ENCODE data around the gene KANSL1L. TPM values are rescaled to one million over a fixed set of nuclear protein-coding genes. Genes with fewer than 3 reads are reported as not detected.

The KANSL1L gene
- total RNA-seq, 1 donor from 2014 or later, result 21.0 TPM

DNA sequence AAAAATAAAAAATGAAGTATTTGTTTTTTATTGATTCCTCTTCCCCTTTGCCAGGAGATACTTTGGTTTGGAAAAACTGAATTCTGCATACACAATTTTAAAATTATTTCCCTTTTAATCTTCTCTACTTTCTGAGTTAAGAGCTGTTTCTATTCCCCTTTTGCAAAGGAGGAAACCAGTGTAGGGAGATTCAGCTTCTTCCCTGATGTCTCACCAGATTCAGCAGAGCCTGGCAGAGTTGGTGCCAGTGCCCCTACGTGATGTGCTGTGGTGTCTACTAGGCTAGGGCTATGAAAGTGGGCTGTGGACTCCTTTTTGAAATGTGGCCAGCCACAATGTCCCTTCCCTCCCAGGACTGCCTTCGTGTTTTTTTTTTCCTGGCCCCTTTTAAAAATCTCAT is 166.3 kb downstream of the KANSL1L start:
- H3K27me3 Mint-ChIP-seq (ENCODE audit: unreplicated experiment), result no peaks in the 10 kb centered on the region
- no peak for TF ChIP-seq CTCF (IDR thresholded peaks at IDR 0.05)
- H3K4me3 Mint-ChIP-seq (ENCODE audit: unreplicated experiment), result no peak overlapping the region
- no peak overlapping the region for H3K27ac Mint-ChIP-seq (ENCODE audit: unreplicated experiment)
- no peaks in the 10 kb centered on the region for H3K9me3 Mint-ChIP-seq (ENCODE audit: unreplicated experiment)
- H3K36me3 Mint-ChIP-seq (ENCODE audit: unreplicated experiment), result peaks cover 9% of the 10 kb centered on the region
- peaks cover 27% of the 10 kb centered on the region for H3K4me1 Mint-ChIP-seq (ENCODE audit: unreplicated experiment)
- no peak for DNase-seq (ENCODE audit: extremely low spot score, unreplicated experiment)

DNA sequence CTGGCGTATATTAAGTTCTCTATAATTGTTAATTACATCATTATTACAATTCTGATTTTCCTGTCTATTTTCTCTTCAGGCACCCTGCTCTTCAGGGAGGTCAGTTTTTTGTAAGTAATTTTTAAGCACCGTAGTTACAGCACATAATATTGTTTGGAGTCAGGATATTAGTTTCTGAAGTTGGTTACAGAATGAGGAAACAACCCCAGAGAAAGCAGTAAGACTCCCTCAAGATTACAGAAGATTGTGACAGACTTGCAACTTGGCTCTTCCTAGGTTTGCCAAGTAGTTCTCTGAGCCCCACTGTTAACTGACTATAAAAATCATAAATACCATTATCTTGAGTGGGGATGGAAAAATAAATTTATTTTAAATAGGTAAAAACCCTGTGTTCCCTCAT is 167.8 kb downstream of the KANSL1L start:
- peaks cover 6% of the 10 kb centered on the region for H3K36me3 Mint-ChIP-seq (ENCODE audit: unreplicated experiment)
- no peak for TF ChIP-seq CTCF (IDR thresholded peaks at IDR 0.05)
- no peaks in the 10 kb centered on the region for H3K27me3 Mint-ChIP-seq (ENCODE audit: unreplicated experiment)
- peak overlapping the region; percentile 91 for H3K4me3 Mint-ChIP-seq (ENCODE audit: unreplicated experiment)
- H3K27ac Mint-ChIP-seq (ENCODE audit: unreplicated experiment), result peak overlapping the region; percentile 77
- H3K9me3 Mint-ChIP-seq (ENCODE audit: unreplicated experiment), result no peaks in the 10 kb centered on the region
- peaks cover 27% of the 10 kb centered on the region for H3K4me1 Mint-ChIP-seq (ENCODE audit: unreplicated experiment)
- no peak for DNase-seq (ENCODE audit: extremely low spot score, unreplicated experiment)

GRCh38 chr2:210002158-210003157 is 168.8 kb downstream of the KANSL1L start, which contains the start of gene RPE:
Gene RPE, plus strand, starts transcription at chr2:210002638. Its CDS starts 24 bp downstream, at chr2:210002662.
- H3K27ac Mint-ChIP-seq (ENCODE audit: unreplicated experiment), result peak within 1 kb of the TSS; percentile 81
- H3K4me1 Mint-ChIP-seq (ENCODE audit: unreplicated experiment), result peaks cover 27% of the 10 kb centered on the region
- peaks cover 2% of the 10 kb centered on the region for H3K36me3 Mint-ChIP-seq (ENCODE audit: unreplicated experiment)
- DNase-seq (ENCODE audit: extremely low spot score, unreplicated experiment), result peak; percentile 97
- TF ChIP-seq CTCF (IDR thresholded peaks at IDR 0.05), result no peak
- no peaks in the 10 kb centered on the region for H3K27me3 Mint-ChIP-seq (ENCODE audit: unreplicated experiment)
- peak within 1 kb of the TSS; percentile 91 for H3K4me3 Mint-ChIP-seq (ENCODE audit: unreplicated experiment)
- no peaks in the 10 kb centered on the region for H3K9me3 Mint-ChIP-seq (ENCODE audit: unreplicated experiment)

- no peaks in the 10 kb centered on the region for H3K36me3 Mint-ChIP-seq (ENCODE audit: unreplicated experiment)
Observed at GRCh38 chr2:210000464-210001324, 170.5 kb downstream of the KANSL1L start.

More at GRCh38 chr2:210000464-210001324, 170.5 kb downstream of the KANSL1L start:
- Mint-ChIP-seq H3K4me1 (ENCODE audit: unreplicated experiment) (peaks cover 25% of the 10 kb centered on the region), H3K4me3 (ENCODE audit: unreplicated experiment) (no peak overlapping the region), H3K27me3 (ENCODE audit: unreplicated experiment) (no peaks in the 10 kb centered on the region), H3K9me3 (ENCODE audit: unreplicated experiment) (no peaks in the 10 kb centered on the region), H3K27ac (ENCODE audit: unreplicated experiment) (no peak overlapping the region)
- TF ChIP-seq CTCF (IDR thresholded peaks at IDR 0.05), result no peak
- no peak for DNase-seq (ENCODE audit: extremely low spot score, unreplicated experiment)
